PC-3 (cell line): ENCODE data around the gene DNM1. TPM values are rescaled to one million over a fixed set of nuclear protein-coding genes. Genes with fewer than 3 reads are reported as not detected.

Experiments
- ATAC-seq: fragments of 200-7000 bp; cut with Tn5 transposase; 2 replicates; pipeline ENCODE4 v1.9.1; 2020; ENCODE audit warnings: mild to moderate bottlenecking, moderate library complexity
- BruUV-seq: library from RNA; stranded (reverse); fragments of 400-500 nt; replicated peaks from 2 replicates; lab custom pipeline; 2021; lab: Mats Ljungman, UMichigan
- CTCF ChIA-PET: fragments of 300-600 bp; sonication (Branson Sonifier 250); formaldehyde crosslinking; loops from one replicate; lab custom pipeline; 2022; ENCODE audit warnings: antibody characterized with exemption; lab: Charles Lee
- POLR2A ChIA-PET: fragments of 300-600 bp; sonication (Branson Sonifier 250); formaldehyde crosslinking; loops from one replicate; lab custom pipeline; 2022; ENCODE audit warnings: antibody characterized with exemption; ENCODE audit not compliant: unreplicated experiment; lab: Charles Lee
- DNase-seq: peaks from one replicate; pipeline ENCODE4 v3.0.0-alpha.2; 2015
- H2AFZ ChIP-seq: fragments of 300-600 bp; sonication (generic); 2 replicates; pipeline ENCODE4 v1.6.0; 2016; ENCODE audit warnings: antibody characterized with exemption, low read length
- H3F3A ChIP-seq: fragments of 300-600 bp; sonication (generic); one replicate; pipeline ENCODE4 v1.6.0; 2017; ENCODE audit warnings: antibody characterized with exemption, low read length, control low read depth, mild to moderate bottlenecking; ENCODE audit not compliant: unreplicated experiment
- H3K27ac ChIP-seq: fragments of 300-600 bp; sonication (generic); 2 replicates; pipeline ENCODE4 v1.5.1; 2016; ENCODE audit warnings: mild to moderate bottlenecking, low read length
- H3K27me3 ChIP-seq: fragments of 300-600 bp; sonication (generic); 2 replicates; pipeline ENCODE4 v1.6.1; 2016; ENCODE audit warnings: low read length, mixed read lengths
- H3K36me3 ChIP-seq: fragments of 300-600 bp; sonication (generic); 2 replicates; pipeline ENCODE4 v1.6.1; 2016; ENCODE audit warnings: low read depth, mixed run types, low read length, mixed read lengths
- H3K4me1 ChIP-seq: fragments of 300-600 bp; sonication (generic); 2 replicates; pipeline ENCODE4 v1.5.1; 2016; ENCODE audit warnings: low read length; ENCODE audit not compliant: insufficient read depth
- H3K4me2 ChIP-seq: fragments of 300-600 bp; sonication (generic); 2 replicates; pipeline ENCODE4 v1.6.0; 2016; ENCODE audit warnings: low read length
- H3K4me3 ChIP-seq: fragments of 300-600 bp; sonication (generic); 2 replicates; pipeline ENCODE4 v1.5.1; 2016; ENCODE audit warnings: mild to moderate bottlenecking, low read length, mixed read lengths
- H3K79me2 ChIP-seq: fragments of 300-600 bp; sonication (generic); 2 replicates; pipeline ENCODE4 v1.6.1; 2017; ENCODE audit warnings: low read length, mixed read lengths
- H3K9ac ChIP-seq: fragments of 300-600 bp; sonication (generic); 2 replicates; pipeline ENCODE4 v1.6.0; 2016; ENCODE audit warnings: mild to moderate bottlenecking, low read length
- H3K9me2 ChIP-seq: fragments of 300-600 bp; sonication (generic); replicated peaks from 2 replicates; pipeline ENCODE4 v1.6.1; 2016; ENCODE audit warnings: mixed run types, low read length, mixed read lengths
- H3K9me3 ChIP-seq: fragments of 300-600 bp; sonication (generic); 2 replicates; pipeline ENCODE4 v1.6.1; 2016; ENCODE audit warnings: low read length, mixed read lengths
- H4K20me1 ChIP-seq: fragments of 300-600 bp; sonication (generic); 2 replicates; pipeline ENCODE4 v1.6.1; 2016; ENCODE audit warnings: low read length, mixed read lengths
- EZH2 ChIP-seq: fragments of 300-600 bp; sonication (generic); IDR thresholded peaks from one replicate; pipeline ENCODE4 v1.6.1; 2017; ENCODE audit warnings: antibody characterized with exemption, mild to moderate bottlenecking, low read length; ENCODE audit not compliant: unreplicated experiment
- EZH2phosphoT487 ChIP-seq: fragments of 300-600 bp; sonication (generic); IDR thresholded peaks from 2 replicates; pipeline ENCODE4 v1.6.1; 2018; ENCODE audit warnings: mild to moderate bottlenecking, antibody characterized with exemption, low read length, borderline replicate concordance
- intact Hi-C: fragments of 100-400 bp; cut with micrococcal nuclease; formaldehyde crosslinking; loops from 2 replicates; pipeline ENCODE4 v1.9.0; 2023
- total RNA-seq: library from RNA; depleted of rRNA; stranded (reverse); fragments of >200 nt; gene quantifications from 2 replicates; pipeline ENCODE4 v1.2.3, GENCODE V29; 2014
- TF ChIP-seq, protein P1 (sequence below): fragments of 300-600 bp; sonication (generic); conservative IDR thresholded peaks from 2 replicates; pipeline ENCODE4 v1.5.1; 2017; ENCODE audit warnings: antibody characterized with exemption, low read depth, mild to moderate bottlenecking, low read length

DNM1 gene
- total RNA-seq, 1 experiment from 2014 or later, result 24.1 TPM

DNA sequence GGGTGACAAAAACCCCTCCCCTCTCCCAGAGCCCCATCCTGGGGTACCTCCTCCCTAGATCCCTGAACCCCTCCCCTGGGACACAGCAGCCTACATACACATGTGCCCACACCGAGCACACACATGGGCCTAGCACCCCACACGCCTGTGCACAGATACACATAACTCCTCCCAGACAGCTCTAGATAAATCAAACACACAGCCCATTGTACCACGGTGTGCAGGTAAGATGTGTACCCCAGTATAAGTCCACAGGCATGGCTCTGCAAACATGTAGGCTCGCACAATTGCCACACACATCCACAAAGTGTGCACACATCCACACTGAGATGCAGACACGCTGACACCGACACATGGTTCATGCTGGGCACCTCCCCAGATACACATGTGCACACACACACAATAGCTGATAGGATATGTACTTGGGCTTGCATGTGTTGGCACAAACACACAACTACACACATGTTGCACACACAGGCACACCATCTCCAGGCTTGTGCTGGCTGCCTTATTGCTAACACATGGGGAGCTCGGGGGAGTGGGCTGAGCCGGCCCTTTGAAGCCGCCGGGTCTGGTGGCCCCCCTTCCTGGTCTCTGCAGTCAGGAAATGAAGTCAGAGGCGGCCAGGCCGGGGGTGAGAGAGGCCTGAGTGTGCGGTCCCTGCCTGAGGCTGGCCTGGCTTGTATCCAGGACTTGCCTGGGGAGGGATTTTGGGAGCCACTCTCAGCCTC is 42.4 kb downstream of the DNM1 start:
- Histone ChIP-seq H3K27ac (no peak overlapping the region), H3K9ac (no peak overlapping the region), H3K9me2 (no peaks in the 10 kb centered on the region), H3K36me3 (no peaks in the 10 kb centered on the region), H3K4me1 (no peaks in the 10 kb centered on the region), H3K4me3 (no peak overlapping the region), H3K4me2 (no peak overlapping the region), H3K79me2 (no peaks in the 10 kb centered on the region), H2AFZ (no peak overlapping the region), H3K27me3 (no peaks in the 10 kb centered on the region), H3F3A (no peaks in the 10 kb centered on the region), H4K20me1 (no peaks in the 10 kb centered on the region), H3K9me3 (no peaks in the 10 kb centered on the region)
- intact Hi-C loops, result no loop called here
- no peak for DNase-seq
- BruUV-seq, result no TSS peak
- ChIA-PET CTCF (interaction anchor here (0.6 kb wide), 1 partner anchor 8 kb away, joined by 4 read pairs; no protein-coding TSS in a partner anchor), POLR2A (no interaction called here)
- no peak for ATAC-seq
- TF ChIP-seq EZH2 (no peak), EZH2phosphoT487 (no peak)
- TF ChIP-seq, protein P1, sequence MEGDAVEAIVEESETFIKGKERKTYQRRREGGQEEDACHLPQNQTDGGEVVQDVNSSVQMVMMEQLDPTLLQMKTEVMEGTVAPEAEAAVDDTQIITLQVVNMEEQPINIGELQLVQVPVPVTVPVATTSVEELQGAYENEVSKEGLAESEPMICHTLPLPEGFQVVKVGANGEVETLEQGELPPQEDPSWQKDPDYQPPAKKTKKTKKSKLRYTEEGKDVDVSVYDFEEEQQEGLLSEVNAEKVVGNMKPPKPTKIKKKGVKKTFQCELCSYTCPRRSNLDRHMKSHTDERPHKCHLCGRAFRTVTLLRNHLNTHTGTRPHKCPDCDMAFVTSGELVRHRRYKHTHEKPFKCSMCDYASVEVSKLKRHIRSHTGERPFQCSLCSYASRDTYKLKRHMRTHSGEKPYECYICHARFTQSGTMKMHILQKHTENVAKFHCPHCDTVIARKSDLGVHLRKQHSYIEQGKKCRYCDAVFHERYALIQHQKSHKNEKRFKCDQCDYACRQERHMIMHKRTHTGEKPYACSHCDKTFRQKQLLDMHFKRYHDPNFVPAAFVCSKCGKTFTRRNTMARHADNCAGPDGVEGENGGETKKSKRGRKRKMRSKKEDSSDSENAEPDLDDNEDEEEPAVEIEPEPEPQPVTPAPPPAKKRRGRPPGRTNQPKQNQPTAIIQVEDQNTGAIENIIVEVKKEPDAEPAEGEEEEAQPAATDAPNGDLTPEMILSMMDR, result no peak

DNA sequence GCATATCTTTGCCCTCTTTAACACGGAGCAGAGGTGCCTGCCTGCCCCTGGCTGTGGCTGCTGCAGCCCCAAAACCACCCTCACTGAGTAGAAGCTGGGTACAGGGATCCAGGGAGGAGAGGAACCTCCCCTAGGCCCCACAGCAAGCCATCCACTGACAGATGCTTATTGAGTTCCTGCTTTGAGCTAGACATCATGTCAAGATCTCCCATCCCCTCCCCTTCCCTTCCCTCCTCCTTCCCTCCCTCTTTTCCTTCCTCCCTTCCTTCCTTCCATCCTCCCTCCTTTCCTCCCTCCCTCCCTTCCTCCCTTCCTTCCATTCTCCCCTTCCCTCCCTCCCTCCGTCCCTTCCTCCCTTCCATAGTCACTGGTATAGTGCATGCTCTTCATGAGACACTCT is 43.3 kb downstream of the DNM1 start:
- ATAC-seq, result no peak
- Histone ChIP-seq H4K20me1 (no peaks in the 10 kb centered on the region), H3K9ac (no peak overlapping the region), H3K4me3 (no peak overlapping the region), H3K27ac (no peak overlapping the region), H3K4me2 (no peak overlapping the region), H3K36me3 (no peaks in the 10 kb centered on the region), H3K79me2 (no peaks in the 10 kb centered on the region), H2AFZ (no peak overlapping the region), H3K27me3 (no peaks in the 10 kb centered on the region), H3K4me1 (no peaks in the 10 kb centered on the region), H3K9me3 (no peaks in the 10 kb centered on the region), H3F3A (no peaks in the 10 kb centered on the region), H3K9me2 (no peaks in the 10 kb centered on the region)
- BruUV-seq, result no TSS peak
- no peak for DNase-seq
- TF ChIP-seq, protein P1, result no peak
- TF ChIP-seq EZH2, result no peak
- intact Hi-C loops, result no loop called here
- ChIA-PET POLR2A (interaction anchor here (0.6 kb wide), 1 partner anchor 459 kb away, joined by 3 read pairs; no protein-coding TSS in a partner anchor), CTCF (no interaction called here)

DNA sequence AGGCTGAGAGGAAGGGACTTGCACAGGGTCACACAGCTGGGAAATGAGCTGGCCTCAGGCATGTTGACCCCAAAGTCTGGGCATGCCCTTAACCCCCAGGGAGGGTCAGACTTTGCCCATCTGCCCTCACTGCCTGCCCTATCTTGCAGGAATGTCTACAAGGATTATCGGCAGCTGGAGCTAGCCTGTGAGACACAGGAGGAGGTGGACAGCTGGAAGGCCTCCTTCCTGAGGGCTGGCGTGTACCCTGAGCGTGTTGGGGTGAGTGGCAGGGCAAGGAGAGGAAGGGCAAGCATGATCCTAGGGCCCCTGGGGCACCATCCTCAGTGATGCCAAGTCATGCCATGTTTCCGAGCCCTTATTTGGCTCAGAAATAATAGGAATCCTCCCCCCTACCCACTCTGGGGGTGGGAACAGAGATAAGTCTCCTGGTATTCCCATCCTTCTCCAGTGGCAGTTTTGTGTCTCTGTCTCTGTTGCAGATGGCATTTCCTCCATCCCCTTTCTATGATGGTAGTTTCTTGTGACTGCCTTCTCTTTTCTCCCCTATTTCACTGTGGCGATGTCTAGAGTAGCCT is 44.1 kb downstream of the DNM1 start:
- intact Hi-C loops, result no loop called here
- no peak overlapping the region for H2AFZ ChIP-seq
- TF ChIP-seq, protein P1, result no peak
- TF ChIP-seq EZH2phosphoT487 (no peak), EZH2 (no peak)
- no peaks in the 10 kb centered on the region for H3K9me3 ChIP-seq
- POLR2A ChIA-PET, result no interaction called here
- H3K79me2 ChIP-seq, result no peaks in the 10 kb centered on the region
- H3F3A ChIP-seq, result no peaks in the 10 kb centered on the region
- no peaks in the 10 kb centered on the region for H4K20me1 ChIP-seq
- no peaks in the 10 kb centered on the region for H3K27me3 ChIP-seq
- CTCF ChIA-PET, result no interaction called here
- no TSS peak for BruUV-seq
- H3K27ac ChIP-seq, result no peak overlapping the region
- DNase-seq (no peak), ATAC-seq (no peak)
- H3K4me1 ChIP-seq, result no peaks in the 10 kb centered on the region
- no peaks in the 10 kb centered on the region for H3K36me3 ChIP-seq
- H3K4me2 ChIP-seq, result no peak overlapping the region
- no peaks in the 10 kb centered on the region for H3K9me2 ChIP-seq
- no peak overlapping the region for H3K4me3 ChIP-seq
- H3K9ac ChIP-seq, result no peak overlapping the region
